ENCODE measurements around the gene CORO1C. TPM values are rescaled to one million over a fixed set of nuclear protein-coding genes. Genes with fewer than 3 reads are reported as not detected.

The CORO1C gene
- total RNA-seq, 4 donors from 2014 or later, result 68.1 to 153 (median 128) TPM

- H3K27me3 ChIP-seq, result no peaks in the 10 kb centered on the region
- no peaks in the 10 kb centered on the region for H3K36me3 ChIP-seq
- in situ Hi-C loops (cut with MboI; ENCODE audit: low pct_ligation_motif_present in 1 of 4, low pct_unique_long_range_greater_than_20kb in 1 of 4, low sequenced_read_pairs in 3 of 4), result loop anchor here in 3 of 4 donors (10.0 to 25.0 kb wide), 3 partner anchors 137 to 419 kb away; partner anchors contain the start of genes ALKBH2 (in 1 of the 3) and UNG (in 1 of the 3)
- TF ChIP-seq POLR2AphosphoS5 (IDR thresholded peaks at IDR 0.05) (no peak), EP300 (IDR thresholded peaks at IDR 0.05; ENCODE audit: low read depth) (no peak), CTCF (IDR thresholded peaks at IDR 0.05) (no peak), POLR2A (IDR thresholded peaks at IDR 0.05) (no peak)
- no peak overlapping the region for H3K4me3 ChIP-seq
- no peak for DNase-seq
- peak overlapping the region; percentile 82 to 93 (median 88) for H3K27ac ChIP-seq
- peaks cover 26 to 57% (median 46%) of the 10 kb centered on the region in 4 donors for H3K4me1 ChIP-seq
- intact Hi-C loops (cut with DNase I; ENCODE audit: low total_unique reads), result loop anchor here (1.0 kb wide), 1 partner anchor 135 kb away; no protein-coding TSS in a partner anchor
- WGBS, 2 donors (ENCODE audit: low coverage in 1 of 2), result 67 to 70% methylated on average over 2 to 8 of the region's 8 CpGs
- no peaks in the 10 kb centered on the region for H3K9me3 ChIP-seq
Observed at GRCh38 chr12:108668063-108668462, 63.3 kb downstream of the CORO1C start.

- WGBS, 2 donors (ENCODE audit: low coverage in 1 of 2), result 50 to 60% methylated on average over 2 of the region's 2 CpGs
- no peak for TF ChIP-seq POLR2AphosphoS5 (IDR thresholded peaks at IDR 0.05)
- no peak for TF ChIP-seq EP300 (IDR thresholded peaks at IDR 0.05; ENCODE audit: low read depth)
- no peaks in the 10 kb centered on the region for H3K36me3 ChIP-seq
- DNase-seq, result no peak
- H3K4me1 ChIP-seq, result peaks cover 26 to 57% (median 46%) of the 10 kb centered on the region in 4 donors
- H3K27ac ChIP-seq, result peak overlapping the region; percentile 82 to 93 (median 88)
- in situ Hi-C loops (cut with MboI; ENCODE audit: low pct_ligation_motif_present in 1 of 4, low pct_unique_long_range_greater_than_20kb in 1 of 4, low sequenced_read_pairs in 3 of 4), result loop anchor here in 3 of 4 donors (10.0 to 25.0 kb wide), 3 partner anchors 137 to 420 kb away; partner anchors contain the start of genes ALKBH2 (in 1 of the 3) and UNG (in 1 of the 3)
- H3K27me3 ChIP-seq, result no peaks in the 10 kb centered on the region
- intact Hi-C loops (cut with DNase I; ENCODE audit: low total_unique reads), result no loop called here
- H3K4me3 ChIP-seq, result no peak overlapping the region
- no peaks in the 10 kb centered on the region for H3K9me3 ChIP-seq
Observed at GRCh38 chr12:108667349-108667748, 64.0 kb downstream of the CORO1C start.

- Histone ChIP-seq H3K36me3 (peaks cover 0 to 5% (median 0%) of the 10 kb centered on the region in 4 donors), H3K4me3 (no peak overlapping the region), H3K9me3 (no peaks in the 10 kb centered on the region), H3K27ac (peak overlapping the region; percentile 82 to 93 (median 88)), H3K27me3 (no peaks in the 10 kb centered on the region), H3K4me1 (peaks cover 26 to 57% (median 46%) of the 10 kb centered on the region in 4 donors)
- TF ChIP-seq POLR2A (IDR thresholded peaks at IDR 0.05), result no peak
- TF ChIP-seq POLR2AphosphoS5 (IDR thresholded peaks at IDR 0.05), result no peak
- no peak for TF ChIP-seq EP300 (IDR thresholded peaks at IDR 0.05; ENCODE audit: low read depth)
- no peak for TF ChIP-seq CTCF (IDR thresholded peaks at IDR 0.05)
- DNase-seq, result peak; percentile 20
- in situ Hi-C loops (cut with MboI; ENCODE audit: low pct_ligation_motif_present in 1 of 4, low pct_unique_long_range_greater_than_20kb in 1 of 4, low sequenced_read_pairs in 3 of 4), result loop anchor here in 3 of 4 donors (10.0 to 25.0 kb wide), 3 partner anchors 138 to 421 kb away; partner anchors contain the start of genes ALKBH2 (in 1 of the 3) and UNG (in 1 of the 3)
- 59% methylated on average over 3 of the region's 3 CpGs; no CpG with 5 or more reads in 1 of the 2 donors for WGBS, 2 donors (ENCODE audit: low coverage in 1 of 2)
- intact Hi-C loops (cut with DNase I; ENCODE audit: low total_unique reads), result no loop called here
Observed at GRCh38 chr12:108666401-108666881, 64.9 kb downstream of the CORO1C start.

GRCh38 chr12:108665608-108666202 is 65.6 kb downstream of the CORO1C start:
- H3K4me1 ChIP-seq, result peaks cover 26 to 57% (median 46%) of the 10 kb centered on the region in 4 donors

More at GRCh38 chr12:108665608-108666202, 65.6 kb downstream of the CORO1C start:
- Histone ChIP-seq H3K4me3 (no peak overlapping the region), H3K36me3 (peaks cover 0 to 9% (median 0%) of the 10 kb centered on the region in 4 donors), H3K27me3 (no peaks in the 10 kb centered on the region), H3K27ac (peak overlapping the region; percentile 82 to 93 (median 88)), H3K9me3 (no peaks in the 10 kb centered on the region)
- intact Hi-C loops (cut with DNase I; ENCODE audit: low total_unique reads) (loop anchor here (2.0 kb wide), 1 partner anchor 137 kb away; no protein-coding TSS in a partner anchor), in situ Hi-C loops (cut with MboI; ENCODE audit: low pct_ligation_motif_present in 1 of 4, low pct_unique_long_range_greater_than_20kb in 1 of 4, low sequenced_read_pairs in 3 of 4) (loop anchor here in 3 of 4 donors (10.0 to 25.0 kb wide), 3 partner anchors 139 to 422 kb away; partner anchors contain the start of genes ALKBH2 (in 1 of the 3) and UNG (in 1 of the 3))
- WGBS, 2 donors (ENCODE audit: low coverage in 1 of 2), result 81 to 89% methylated on average over 3 to 6 of the region's 6 CpGs
- TF ChIP-seq CTCF (IDR thresholded peaks at IDR 0.05) (no peak), POLR2AphosphoS5 (IDR thresholded peaks at IDR 0.05) (no peak), POLR2A (IDR thresholded peaks at IDR 0.05) (no peak), EP300 (IDR thresholded peaks at IDR 0.05; ENCODE audit: low read depth) (no peak)
- no peak for DNase-seq

All from transverse colon (tissue), 4 donors.